Parathyroid adenoma (tissue), 2 donors: ENCODE data around the gene ECT2.
A peak's percentile ranks its signal among the peaks of the same experiment; 100 is the strongest.
"Not testable (repeated sequence)": the region's sequence is repeated elsewhere in the genome, so short reads cannot be mapped to it uniquely, and the experiment has no call there.

Source experiments
- H2AFZ ChIP-seq: fragments of 300-600 bp; sonication (generic); one replicate; pipeline ENCODE4 v1.7.0; 2017; ENCODE audit warnings: antibody characterized with exemption, mild to moderate bottlenecking
- H3K27ac ChIP-seq: fragments of 300-600 bp; sonication (generic); one replicate; pipeline ENCODE4 v1.7.0; 2017
- H3K27me3 ChIP-seq: fragments of 300-600 bp; sonication (generic); one replicate; pipeline ENCODE4 v1.7.0; 2017; ENCODE audit warnings: low read length; ENCODE audit not compliant: control insufficient read depth, insufficient read depth
- H3K36me3 ChIP-seq: fragments of 300-600 bp; sonication (generic); one replicate; pipeline ENCODE4 v1.7.0; 2017; ENCODE audit warnings: low read length; ENCODE audit not compliant: control insufficient read depth, insufficient read depth
- H3K4me1 ChIP-seq: fragments of 300-600 bp; sonication (generic); one replicate; pipeline ENCODE4 v1.7.0; 2017; ENCODE audit warnings: control low read depth
- H3K4me2 ChIP-seq: fragments of 300-600 bp; sonication (generic); one replicate; pipeline ENCODE4 v1.7.0; 2017; ENCODE audit warnings: low read length
- H3K4me3 ChIP-seq: fragments of 300-600 bp; sonication (generic); one replicate; pipeline ENCODE4 v1.7.0; 2017; ENCODE audit warnings: low read depth, low read length
- H3K79me2 ChIP-seq: fragments of 300-600 bp; sonication (generic); one replicate; pipeline ENCODE4 v1.7.0; 2017; ENCODE audit warnings: control low read depth
- H3K9ac ChIP-seq: fragments of 300-600 bp; sonication (generic); one replicate; pipeline ENCODE4 v1.7.0; 2017; ENCODE audit warnings: mild to moderate bottlenecking
- H3K9me3 ChIP-seq: fragments of 300-600 bp; sonication (generic); one replicate; pipeline ENCODE4 v1.7.0; 2017; ENCODE audit warnings: low read length; ENCODE audit not compliant: control insufficient read depth
- TF ChIP-seq, protein P1 (sequence below): fragments of 300-600 bp; sonication (generic); IDR thresholded peaks from one replicate; pipeline ENCODE4 v1.7.0; 2017; ENCODE audit warnings: antibody characterized with exemption, mild to moderate bottlenecking
- donor health status: primary hyperparathyroidism.

Gene ECT2

DNA sequence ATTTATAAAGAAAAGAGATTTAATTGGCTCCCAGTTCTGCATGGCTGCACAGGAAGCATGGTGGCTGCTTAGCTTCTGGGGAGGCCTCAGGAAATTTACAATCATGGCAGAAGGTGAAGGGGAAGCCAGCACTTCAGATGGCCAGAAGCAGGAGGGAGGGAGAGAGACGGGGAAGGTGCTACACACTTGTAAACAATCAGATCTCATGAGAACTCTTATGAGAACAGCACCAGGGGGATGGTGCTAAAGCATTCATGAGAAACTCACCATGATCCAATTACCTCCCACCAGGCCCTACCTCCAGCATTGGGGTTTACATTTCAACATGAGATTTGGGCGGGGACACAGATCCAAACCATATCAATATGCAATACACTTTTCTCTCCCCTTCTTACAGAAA, 73.7 kb downstream of the ECT2 start:
- no peaks in the 10 kb centered on the region for H3K36me3 ChIP-seq
- H3K9me3 ChIP-seq, result no peaks in the 10 kb centered on the region
- no peak overlapping the region for H3K4me3 ChIP-seq
- H3K4me1 ChIP-seq, result no peaks in the 10 kb centered on the region
- H3K4me2 ChIP-seq, result no peak overlapping the region
- no peak overlapping the region for H3K27ac ChIP-seq
- no peaks in the 10 kb centered on the region for H3K27me3 ChIP-seq
- no peak overlapping the region for H3K9ac ChIP-seq
- TF ChIP-seq, protein P1, sequence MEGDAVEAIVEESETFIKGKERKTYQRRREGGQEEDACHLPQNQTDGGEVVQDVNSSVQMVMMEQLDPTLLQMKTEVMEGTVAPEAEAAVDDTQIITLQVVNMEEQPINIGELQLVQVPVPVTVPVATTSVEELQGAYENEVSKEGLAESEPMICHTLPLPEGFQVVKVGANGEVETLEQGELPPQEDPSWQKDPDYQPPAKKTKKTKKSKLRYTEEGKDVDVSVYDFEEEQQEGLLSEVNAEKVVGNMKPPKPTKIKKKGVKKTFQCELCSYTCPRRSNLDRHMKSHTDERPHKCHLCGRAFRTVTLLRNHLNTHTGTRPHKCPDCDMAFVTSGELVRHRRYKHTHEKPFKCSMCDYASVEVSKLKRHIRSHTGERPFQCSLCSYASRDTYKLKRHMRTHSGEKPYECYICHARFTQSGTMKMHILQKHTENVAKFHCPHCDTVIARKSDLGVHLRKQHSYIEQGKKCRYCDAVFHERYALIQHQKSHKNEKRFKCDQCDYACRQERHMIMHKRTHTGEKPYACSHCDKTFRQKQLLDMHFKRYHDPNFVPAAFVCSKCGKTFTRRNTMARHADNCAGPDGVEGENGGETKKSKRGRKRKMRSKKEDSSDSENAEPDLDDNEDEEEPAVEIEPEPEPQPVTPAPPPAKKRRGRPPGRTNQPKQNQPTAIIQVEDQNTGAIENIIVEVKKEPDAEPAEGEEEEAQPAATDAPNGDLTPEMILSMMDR, result no peak
- H3K79me2 ChIP-seq, result no peaks in the 10 kb centered on the region
- H2AFZ ChIP-seq, result no peak overlapping the region

DNA sequence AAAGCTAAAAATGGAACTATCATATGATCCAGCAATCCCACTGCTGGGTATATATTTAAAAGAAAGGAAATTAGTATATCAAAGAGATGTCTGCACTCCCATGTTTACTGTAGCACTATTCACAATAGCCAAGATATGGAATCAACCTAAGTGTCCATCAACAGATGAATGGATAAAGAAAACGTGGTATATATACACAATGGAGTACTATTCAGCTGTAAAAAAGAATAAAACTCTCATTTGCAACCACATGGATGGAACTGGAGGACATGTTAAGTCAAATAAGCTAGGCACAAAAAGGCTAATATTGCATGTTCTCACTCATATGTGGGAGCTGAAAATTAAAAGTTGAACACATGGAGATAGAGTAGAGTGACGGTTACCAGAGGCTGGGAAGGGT, 76.7 kb downstream of the ECT2 start:
- H3K27me3 ChIP-seq, H3K9ac ChIP-seq, H3K79me2 ChIP-seq, H3K9me3 ChIP-seq, H3K27ac ChIP-seq, H3K4me2 ChIP-seq, H3K4me3 ChIP-seq, H3K4me1 ChIP-seq, H2AFZ ChIP-seq, H3K36me3 ChIP-seq: not testable (repeated sequence)

DNA sequence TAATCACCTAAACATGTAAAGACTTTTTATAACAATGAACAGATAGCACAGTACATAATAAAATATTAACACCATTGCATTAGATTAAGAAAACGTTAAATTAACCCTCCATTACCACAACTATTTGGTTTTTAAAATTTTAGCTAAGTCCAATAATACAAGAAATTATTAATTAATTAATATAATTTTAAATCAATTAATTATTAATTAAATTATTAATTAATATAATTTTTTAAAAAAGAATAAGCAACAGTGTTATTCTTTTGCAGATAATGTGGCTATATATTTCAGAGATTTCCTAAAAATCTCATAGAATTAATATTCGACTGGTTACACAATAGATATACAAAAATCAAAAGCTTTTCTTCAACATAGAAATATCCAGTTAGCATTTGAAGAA, 82.5 kb downstream of the ECT2 start:
- Histone ChIP-seq H3K79me2 (no peaks in the 10 kb centered on the region), H3K27me3 (no peaks in the 10 kb centered on the region), H3K4me2 (no peak overlapping the region), H3K9me3 (no peaks in the 10 kb centered on the region), H3K36me3 (no peaks in the 10 kb centered on the region), H2AFZ (no peak overlapping the region), H3K4me1 (no peaks in the 10 kb centered on the region), H3K4me3 (no peak overlapping the region), H3K27ac (no peak overlapping the region), H3K9ac (no peak overlapping the region)
- TF ChIP-seq, protein P1, result no peak

DNA sequence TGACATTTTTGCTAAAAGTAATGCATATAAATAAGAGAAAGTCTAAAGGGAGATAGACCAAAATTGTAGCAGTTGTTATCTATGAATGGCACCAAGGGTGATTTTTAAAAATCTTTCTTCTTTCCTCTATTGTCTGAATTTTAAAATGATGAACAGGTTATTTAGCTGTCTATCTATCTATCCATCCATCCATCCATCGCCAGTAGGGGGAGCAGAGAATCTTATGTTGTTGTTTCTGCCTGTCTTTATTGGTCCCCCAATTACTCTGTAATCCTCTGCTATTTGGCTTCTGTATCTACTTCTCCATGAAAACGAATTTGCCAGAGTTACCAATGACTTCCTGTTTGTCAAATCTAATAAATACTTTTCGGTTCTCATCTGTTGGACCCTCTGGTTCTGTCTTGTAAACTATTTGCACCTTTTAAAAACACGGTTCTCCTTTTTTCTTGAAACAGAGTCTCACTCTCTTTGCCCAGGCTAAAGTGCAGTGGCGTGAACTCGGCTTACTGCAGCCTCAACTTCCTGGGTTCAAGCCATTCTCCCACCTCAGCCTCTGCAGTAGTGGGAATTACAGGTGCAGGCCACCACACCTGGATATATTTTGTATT, 86.0 kb downstream of the ECT2 start:
- no peaks in the 10 kb centered on the region for H3K36me3 ChIP-seq
- H3K4me3 ChIP-seq, result no peak overlapping the region
- H3K9me3 ChIP-seq, result no peaks in the 10 kb centered on the region
- TF ChIP-seq, protein P1, result peak; percentile 41
- no peak overlapping the region for H3K9ac ChIP-seq
- H3K27me3 ChIP-seq, result no peaks in the 10 kb centered on the region
- no peak overlapping the region for H3K27ac ChIP-seq
- no peak overlapping the region for H2AFZ ChIP-seq
- H3K4me1 ChIP-seq, result no peaks in the 10 kb centered on the region
- H3K79me2 ChIP-seq, result no peaks in the 10 kb centered on the region
- no peak overlapping the region for H3K4me2 ChIP-seq

DNA sequence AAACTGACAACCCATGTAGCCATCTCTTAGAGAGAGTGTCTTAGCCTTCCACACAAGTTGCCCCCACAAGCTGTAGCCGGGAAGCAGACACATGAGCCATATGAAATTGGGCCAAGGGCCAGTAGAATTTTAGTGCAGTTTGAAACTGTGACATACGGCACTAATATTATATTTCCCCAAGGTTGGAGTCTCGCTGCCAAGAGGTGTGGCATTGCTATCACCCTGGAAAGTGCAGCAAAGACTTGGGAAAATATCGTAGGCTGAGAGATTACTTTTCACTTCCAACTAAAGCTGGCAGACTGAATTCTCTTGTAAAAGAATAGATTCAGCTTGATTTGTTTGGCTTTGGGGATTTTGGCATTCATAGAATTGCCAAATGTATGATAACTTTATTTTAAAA, 89.2 kb downstream of the ECT2 start:
- no peaks in the 10 kb centered on the region for H3K9me3 ChIP-seq
- H3K27ac ChIP-seq, result no peak overlapping the region
- H3K27me3 ChIP-seq, result no peaks in the 10 kb centered on the region
- no peaks in the 10 kb centered on the region for H3K4me1 ChIP-seq
- H2AFZ ChIP-seq, result no peak overlapping the region
- no peak overlapping the region for H3K4me2 ChIP-seq
- TF ChIP-seq, protein P1, result no peak
- H3K79me2 ChIP-seq, result no peaks in the 10 kb centered on the region
- H3K4me3 ChIP-seq, result no peak overlapping the region
- no peak overlapping the region for H3K9ac ChIP-seq
- H3K36me3 ChIP-seq, result no peaks in the 10 kb centered on the region
